AG09309 (cell line): ENCODE data around the gene MEX3B.

Experiments
- DNase-seq: peaks from one replicate; pipeline ENCODE4 v3.0.0-alpha.2; 2010; ENCODE audit warnings: low read depth
- H3K4me3 ChIP-seq: 2 replicates; pipeline ENCODE4 v1.5.1; 2011; ENCODE audit warnings: mild to moderate bottlenecking, low read depth, low read length, moderate library complexity; ENCODE audit not compliant: control insufficient read depth
- TF ChIP-seq, protein P1 (sequence below): IDR thresholded peaks from 2 replicates; pipeline ENCODE4 v1.5.1; 2011; ENCODE audit warnings: mild to moderate bottlenecking, low read depth, low read length, inconsistent platforms; ENCODE audit not compliant: insufficient read depth, control insufficient read depth; ENCODE audit errors: missing control alignments

Gene MEX3B

GRCh38 chr15:82080774-82081173 is 35.0 kb upstream of the MEX3B start:
- no peak overlapping the region for H3K4me3 ChIP-seq
- no peak for DNase-seq
- TF ChIP-seq, protein P1, sequence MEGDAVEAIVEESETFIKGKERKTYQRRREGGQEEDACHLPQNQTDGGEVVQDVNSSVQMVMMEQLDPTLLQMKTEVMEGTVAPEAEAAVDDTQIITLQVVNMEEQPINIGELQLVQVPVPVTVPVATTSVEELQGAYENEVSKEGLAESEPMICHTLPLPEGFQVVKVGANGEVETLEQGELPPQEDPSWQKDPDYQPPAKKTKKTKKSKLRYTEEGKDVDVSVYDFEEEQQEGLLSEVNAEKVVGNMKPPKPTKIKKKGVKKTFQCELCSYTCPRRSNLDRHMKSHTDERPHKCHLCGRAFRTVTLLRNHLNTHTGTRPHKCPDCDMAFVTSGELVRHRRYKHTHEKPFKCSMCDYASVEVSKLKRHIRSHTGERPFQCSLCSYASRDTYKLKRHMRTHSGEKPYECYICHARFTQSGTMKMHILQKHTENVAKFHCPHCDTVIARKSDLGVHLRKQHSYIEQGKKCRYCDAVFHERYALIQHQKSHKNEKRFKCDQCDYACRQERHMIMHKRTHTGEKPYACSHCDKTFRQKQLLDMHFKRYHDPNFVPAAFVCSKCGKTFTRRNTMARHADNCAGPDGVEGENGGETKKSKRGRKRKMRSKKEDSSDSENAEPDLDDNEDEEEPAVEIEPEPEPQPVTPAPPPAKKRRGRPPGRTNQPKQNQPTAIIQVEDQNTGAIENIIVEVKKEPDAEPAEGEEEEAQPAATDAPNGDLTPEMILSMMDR, result no peak

DNA sequence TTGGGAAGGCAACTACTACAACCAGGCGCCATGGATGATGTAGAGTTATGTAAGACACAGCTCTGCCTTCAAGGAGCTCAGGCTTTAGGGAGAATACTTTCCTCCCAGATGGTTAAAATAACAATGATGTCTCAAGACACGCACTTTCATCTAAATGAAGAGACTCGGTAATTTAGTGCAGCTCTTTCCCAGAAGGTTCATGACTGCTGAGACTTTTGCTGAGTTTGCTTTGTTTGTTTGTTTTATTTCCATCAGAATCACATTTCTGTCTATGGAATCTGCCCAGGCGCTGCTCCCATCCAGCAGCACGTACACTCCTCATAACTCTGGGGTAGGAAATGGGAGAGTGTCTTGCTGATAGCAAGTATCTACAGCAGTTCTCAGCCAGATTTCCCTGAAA is 33.9 kb upstream of the MEX3B start:
- TF ChIP-seq, protein P1, result no peak

DNA sequence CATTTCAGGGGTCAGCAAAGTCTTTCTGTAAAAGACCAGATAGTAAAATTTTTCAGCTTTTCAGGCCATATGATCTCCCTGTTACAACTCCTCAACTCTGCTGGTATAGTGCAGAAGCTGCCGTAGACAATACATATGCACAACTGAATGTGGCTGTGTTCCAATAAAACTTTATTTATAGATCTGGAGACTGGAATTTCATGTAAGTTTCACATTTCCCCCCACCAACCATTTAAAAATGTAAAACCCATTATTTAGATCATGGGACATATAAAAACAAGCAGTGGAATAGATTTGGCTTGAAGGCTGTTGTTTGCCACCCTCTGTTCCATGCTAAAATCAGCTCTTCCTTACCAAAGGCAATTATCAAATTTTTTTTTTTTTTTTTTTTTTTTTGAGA is 28.8 kb upstream of the MEX3B start:
- TF ChIP-seq, protein P1, result no peak
- no peak overlapping the region for H3K4me3 ChIP-seq
- no peak for DNase-seq

More for the DNA sequence above, 33.9 kb upstream of the MEX3B start:
- no peak overlapping the region for H3K4me3 ChIP-seq
- DNase-seq, result no peak

DNA sequence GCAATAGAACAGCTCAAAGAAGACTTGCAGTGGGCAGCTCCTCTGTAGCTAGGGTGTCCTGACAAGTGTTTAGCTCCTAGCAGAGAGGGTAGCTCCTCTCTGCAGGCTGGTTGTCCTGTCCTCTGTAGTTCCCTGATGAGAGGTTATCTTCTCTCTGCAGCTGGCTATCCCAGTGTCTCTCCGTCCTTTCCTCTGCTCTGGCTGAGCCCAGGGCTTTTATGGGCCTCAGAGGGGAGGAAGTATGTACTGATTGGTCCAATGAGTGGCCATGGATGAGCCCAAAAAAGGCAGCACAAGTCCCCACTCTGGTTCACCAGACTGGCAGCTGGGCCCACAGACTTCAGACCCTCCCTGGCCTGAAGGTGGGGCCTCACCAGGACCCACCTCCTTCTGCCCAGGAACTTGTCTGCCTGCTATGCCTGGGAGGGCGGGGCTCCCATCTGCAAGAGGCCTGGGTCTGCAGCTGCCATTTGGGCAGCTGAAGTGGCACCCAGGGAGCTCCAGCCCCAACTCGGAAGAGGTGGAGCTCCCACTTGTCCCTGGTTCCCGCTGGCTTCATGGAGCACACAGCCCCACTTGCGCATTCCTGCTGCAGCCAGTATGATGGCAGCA is 27.2 kb upstream of the MEX3B start:
- H3K4me3 ChIP-seq, result no peak overlapping the region
- TF ChIP-seq, protein P1, result no peak
- no peak for DNase-seq

DNA sequence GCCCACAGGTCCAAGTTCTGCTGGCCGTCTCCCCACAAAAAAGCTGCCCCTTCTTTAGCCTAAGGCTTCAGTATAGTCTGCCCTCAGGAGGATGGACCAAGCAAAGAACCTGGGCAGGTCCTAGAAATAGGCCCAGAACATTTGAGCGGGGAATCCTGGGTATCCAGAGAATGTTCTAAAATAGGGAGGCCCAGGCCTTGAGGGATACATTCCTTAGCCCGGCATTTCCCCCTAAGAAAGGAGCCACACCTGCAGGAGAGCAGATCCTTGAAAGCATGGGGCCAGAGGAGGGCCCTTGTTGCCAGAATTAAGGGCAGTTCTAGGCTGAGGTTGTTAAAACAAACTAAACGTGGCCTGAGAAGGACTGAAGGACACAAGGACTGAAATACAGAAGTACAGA is 20.6 kb upstream of the MEX3B start:
- DNase-seq, result no peak
- TF ChIP-seq, protein P1, result no peak
- H3K4me3 ChIP-seq, result no peak overlapping the region

- no peak overlapping the region for H3K4me3 ChIP-seq
- TF ChIP-seq, protein P1, result no peak
- DNase-seq, result no peak
These were observed 19.0 kb upstream of the MEX3B start for GRCh38 chr15:82064824-82065223.
